ENCODE data around the gene ONECUT1.

The ONECUT1 gene

GRCh38 chr15:52710050-52710707 is 80.0 kb downstream of the ONECUT1 start:
- no peak overlapping the region for H3K4me3 ChIP-seq (ENCODE audit: low read depth, low read length)
- DNase-seq (ENCODE audit: low read depth) = no peak

DNA sequence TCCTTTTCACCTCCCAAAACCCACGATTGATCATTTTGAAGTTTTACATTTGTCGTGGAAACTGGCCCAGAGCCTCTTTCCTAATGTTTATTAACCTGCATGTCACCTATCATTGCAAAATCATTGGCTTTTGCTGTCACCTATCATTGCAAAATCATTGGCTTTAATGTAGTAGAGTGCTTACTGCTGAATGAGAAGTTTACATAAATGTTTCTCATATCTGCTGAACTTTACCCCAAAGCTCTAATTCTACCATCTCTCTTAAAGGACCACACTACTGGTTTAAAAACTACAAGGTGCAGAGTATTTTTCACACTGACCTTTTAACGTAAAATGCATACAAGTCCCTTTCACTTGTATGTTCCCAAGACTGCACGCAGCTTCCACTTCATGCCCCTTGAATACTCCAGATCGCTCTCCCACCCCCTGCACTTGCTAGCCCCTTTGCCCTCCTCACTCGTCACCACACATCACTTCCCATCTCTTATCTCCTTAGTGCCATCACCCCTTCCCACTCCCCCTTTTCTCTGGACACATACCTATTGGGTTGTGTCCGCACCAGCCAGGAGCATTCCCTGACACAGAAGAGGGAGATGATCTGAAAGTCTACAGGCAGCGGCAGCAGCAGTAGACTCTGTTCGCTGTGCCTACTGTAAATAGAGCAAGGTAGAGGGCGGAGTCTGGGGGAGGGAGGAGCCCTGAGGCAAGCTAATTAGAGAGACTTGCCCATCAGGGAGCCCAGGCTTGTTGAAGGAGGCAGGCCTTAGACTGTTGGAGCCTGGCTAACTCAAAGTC is 80.8 kb downstream of the ONECUT1 start:
- H3K4me3 ChIP-seq (ENCODE audit: low read depth, low read length) = no peak overlapping the region
- no peak for DNase-seq (ENCODE audit: low read depth)

Measured in skeletal muscle cell (primary cell).